Endothelial cell of umbilical vein (primary cell): ENCODE measurements around the gene SNX2. TPM values are rescaled to one million over a fixed set of nuclear protein-coding genes. Genes with fewer than 3 reads are reported as not detected.

ENCODE experiments used
- BruUV-seq: library from RNA; stranded (reverse); fragments of 400-500 nt; replicated peaks from 2 replicates; lab custom pipeline; 2021; lab: Mats Ljungman, UMichigan
- CTCF ChIA-PET: fragments of 300-600, 350-600 bp; sonication (Branson Sonifier 250); formaldehyde crosslinking; loops from one replicate; lab custom pipeline; 2021; ENCODE audit warnings: antibody characterized with exemption, inconsistent platforms; lab: Charles Lee
- POLR2A ChIA-PET: fragments of 300-600, 350-600 bp; sonication (Branson Sonifier 250); formaldehyde crosslinking; loops from one replicate; lab custom pipeline; 2021; ENCODE audit warnings: antibody characterized with exemption, inconsistent platforms; lab: Charles Lee
- DNase-seq: peaks from one replicate; pipeline ENCODE4 v3.0.0-alpha.2; 2011; ENCODE audit warnings: low read depth, low spot score
- FAIRE-seq: peaks from 2 replicates; lab custom pipeline; 2011; peaks lifted over from hg19 to GRCh38; lab: Jason Lieb, UNC
- H2AFZ ChIP-seq: 2 replicates; pipeline ENCODE4 v1.6.0; 2012; ENCODE audit warnings: low read depth, low read length, control low read depth, inconsistent platforms
- H3K27ac ChIP-seq: 2 replicates; pipeline ENCODE4 v1.5.1; 2011; ENCODE audit warnings: low read depth, mild to moderate bottlenecking, control low read depth, low read length, moderate library complexity; ENCODE audit not compliant: insufficient read depth
- H3K27me3 ChIP-seq, 2 experiments: 2 replicates each; pipeline versions ENCODE4 v1.6.0 to v1.6.1; 2011; ENCODE audit warnings: low read length in 2 of 2, mixed read lengths in 1 of 2; ENCODE audit not compliant: control insufficient read depth in 2 of 2, insufficient read depth in 2 of 2
- H3K36me3 ChIP-seq, 2 experiments: 2 replicates in 1 of 2; 3 replicates in 1 of 2; pipeline ENCODE4 v1.5.1; 2011; ENCODE audit warnings: low read length in 2 of 2, mild to moderate bottlenecking in 1 of 2, moderate library complexity in 1 of 2; ENCODE audit not compliant: control insufficient read depth in 2 of 2, insufficient read depth in 2 of 2; ENCODE audit errors: extremely low read depth in 1 of 2
- H3K4me1 ChIP-seq: 3 replicates; pipeline ENCODE4 v1.5.1; 2011; ENCODE audit warnings: mild to moderate bottlenecking, low read length; ENCODE audit not compliant: control insufficient read depth, insufficient read depth; ENCODE audit errors: extremely low read depth
- H3K4me2 ChIP-seq: 2 replicates; pipeline ENCODE4 v1.6.1; 2011; ENCODE audit warnings: low read length, control low read depth, mixed read lengths; ENCODE audit not compliant: insufficient read depth
- H3K4me3 ChIP-seq, 3 experiments: fragments of 200-600 bp in 1 of 3; sonication (generic), shearing (Covaris generic) in 1 of 3; replicated peaks in 1 of 3; 2 replicates each; pipeline ENCODE4 v1.5.1; 2011 to 2016; ENCODE audit warnings: control low read depth in 3 of 3, low read length in 3 of 3, mild to moderate bottlenecking in 2 of 3, inconsistent platforms in 1 of 3, low read depth in 1 of 3, moderate library complexity in 1 of 3; ENCODE audit not compliant: insufficient read depth in 1 of 3
- H3K79me2 ChIP-seq: 2 replicates; pipeline ENCODE4 v1.6.0; 2012; ENCODE audit warnings: low read length, inconsistent platforms; ENCODE audit not compliant: control insufficient read depth, insufficient read depth
- H3K9ac ChIP-seq: replicated peaks from 2 replicates; pipeline ENCODE3; 2011; ENCODE audit warnings: low read length, control low read depth; ENCODE audit not compliant: insufficient read depth; ENCODE audit errors: extremely low read depth
- H3K9me1 ChIP-seq: replicated peaks from 3 replicates; pipeline ENCODE4 v1.6.0; 2011; ENCODE audit warnings: mild to moderate bottlenecking, low read length; ENCODE audit not compliant: control insufficient read depth, insufficient read depth; ENCODE audit errors: extremely low read depth
- H3K9me3 ChIP-seq: replicated peaks from 2 replicates; pipeline ENCODE4 v1.5.1; 2012; ENCODE audit warnings: low read length, inconsistent platforms; ENCODE audit not compliant: control insufficient read depth, insufficient read depth
- H4K20me1 ChIP-seq: replicated peaks from 2 replicates; pipeline ENCODE3; 2011; ENCODE audit warnings: mild to moderate bottlenecking, low read length; ENCODE audit not compliant: control insufficient read depth, insufficient read depth; ENCODE audit errors: extremely low read depth
- EZH2 ChIP-seq: IDR thresholded peaks from 2 replicates; pipeline ENCODE4 v1.6.1; 2012; ENCODE audit warnings: borderline replicate concordance, low read depth, mild to moderate bottlenecking, moderate library complexity, low read length, inconsistent platforms; ENCODE audit not compliant: severe bottlenecking
- FOS ChIP-seq: IDR thresholded peaks from 2 replicates; pipeline ENCODE4 v1.6.1; 2011; ENCODE audit warnings: mild to moderate bottlenecking, low read length, moderate library complexity, borderline replicate concordance; ENCODE audit not compliant: insufficient read depth
- GATA2 ChIP-seq: IDR thresholded peaks from 2 replicates; pipeline ENCODE4 v1.7.0; 2011; ENCODE audit warnings: low read depth, mild to moderate bottlenecking, moderate library complexity, mixed read lengths, low read length; ENCODE audit not compliant: insufficient read length, insufficient read depth
- JUN ChIP-seq: IDR thresholded peaks from 2 replicates; pipeline ENCODE4 v1.6.1; 2011; ENCODE audit warnings: borderline replicate concordance, low read depth; ENCODE audit not compliant: insufficient read length, insufficient read depth
- MYC ChIP-seq: IDR thresholded peaks from one replicate; pipeline ENCODE4 v1.6.1; 2011; ENCODE audit warnings: mild to moderate bottlenecking, low read depth, low read length
- POLR2A ChIP-seq: IDR thresholded peaks from 2 replicates; pipeline ENCODE4 v1.6.1; 2012; ENCODE audit warnings: low read depth, mild to moderate bottlenecking, control low read depth, low read length
- POLR2AphosphoS5 ChIP-seq: IDR thresholded peaks from 2 replicates; pipeline ENCODE4 v1.6.1; 2012; ENCODE audit warnings: low read depth, mild to moderate bottlenecking, control low read depth, low read length, moderate library complexity; ENCODE audit not compliant: insufficient read depth
- dilution Hi-C: fragments of 300-500 bp; cut with MboI; formaldehyde crosslinking; loops from one replicate; pipeline ENCODE4 v1.15.0; 2019; ENCODE audit warnings: low sequenced_read_pairs; ENCODE audit not compliant: extremely low pct_ligation_motif_present
- intact Hi-C: fragments of 100-400 bp; cut with micrococcal nuclease; formaldehyde crosslinking; loops from one replicate; pipeline ENCODE4 v1.10.0; 2022
- polyA plus RNA-seq, 4 experiments: library from polyadenylated mRNA; depleted of rRNA in 3 of 4; stranded (reverse) in 3 of 4; unstranded in 1 of 4; fragments of >200 nt; gene quantifications; 2 replicates each; pipeline versions ENCODE4 v1.2.1 to v1.2.3, GENCODE V29; 2011 to 2012; ENCODE audit warnings: missing spikeins in 1 of 4
- total RNA-seq: library from RNA; stranded (reverse); gene quantifications from 2 replicates; pipeline ENCODE4 v1.2.3, GENCODE V29; 2021
- TF ChIP-seq, protein P1 (sequence below): IDR thresholded peaks from 2 replicates; pipeline ENCODE4 v1.6.1; 2011; ENCODE audit not compliant: insufficient read depth, insufficient read length
- TF ChIP-seq, protein P2 (sequence below), 2 donors: IDR thresholded peaks; 1 replicate in 1 of 2; 2 replicates in 1 of 2; pipeline ENCODE4 v1.5.1; 2011; ENCODE audit warnings: low read length in 2 of 2, mild to moderate bottlenecking in 2 of 2, moderate library complexity in 2 of 2, control low read depth in 1 of 2, inconsistent platforms in 1 of 2, low read depth in 1 of 2; ENCODE audit not compliant: insufficient read depth in 1 of 2; ENCODE audit errors: extremely low read depth in 1 of 2

Gene SNX2
- total and polyA plus RNA-seq, 2 donors (not counting 3 experiments of a cell fraction or from before 2014, with no cell fraction given): 14.4 to 51.2 TPM

DNA sequence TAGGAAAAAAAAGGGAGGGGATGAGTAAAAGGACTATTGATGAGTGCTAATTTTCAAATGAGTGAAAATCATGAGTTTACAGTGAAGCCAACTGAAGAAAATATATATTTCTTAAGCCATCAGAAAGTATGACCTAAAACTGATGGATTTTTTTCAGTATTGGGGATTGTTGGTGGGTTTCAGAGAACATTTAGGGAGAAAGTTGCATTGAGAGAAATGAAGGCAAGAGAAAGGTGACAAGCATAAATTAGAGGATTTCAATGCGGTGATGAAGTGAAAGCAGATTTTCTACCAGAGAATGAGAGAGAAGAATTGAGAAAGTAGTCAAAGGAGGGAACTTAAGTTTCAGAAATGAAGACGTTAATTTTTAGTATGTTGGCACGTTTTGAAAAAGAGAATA is 62.1 kb downstream of the SNX2 start:
- FAIRE-seq: no peak
- no peak overlapping the region for H3K4me3 ChIP-seq

More for the DNA sequence above, 62.1 kb downstream of the SNX2 start:
- TF ChIP-seq, protein P1, sequence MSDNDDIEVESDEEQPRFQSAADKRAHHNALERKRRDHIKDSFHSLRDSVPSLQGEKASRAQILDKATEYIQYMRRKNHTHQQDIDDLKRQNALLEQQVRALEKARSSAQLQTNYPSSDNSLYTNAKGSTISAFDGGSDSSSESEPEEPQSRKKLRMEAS: no peak
- TF ChIP-seq MYC (no peak), JUN (no peak), FOS (no peak), POLR2A (no peak), GATA2 (no peak), POLR2AphosphoS5 (no peak), EZH2 (no peak)
- TF ChIP-seq, protein P2, sequence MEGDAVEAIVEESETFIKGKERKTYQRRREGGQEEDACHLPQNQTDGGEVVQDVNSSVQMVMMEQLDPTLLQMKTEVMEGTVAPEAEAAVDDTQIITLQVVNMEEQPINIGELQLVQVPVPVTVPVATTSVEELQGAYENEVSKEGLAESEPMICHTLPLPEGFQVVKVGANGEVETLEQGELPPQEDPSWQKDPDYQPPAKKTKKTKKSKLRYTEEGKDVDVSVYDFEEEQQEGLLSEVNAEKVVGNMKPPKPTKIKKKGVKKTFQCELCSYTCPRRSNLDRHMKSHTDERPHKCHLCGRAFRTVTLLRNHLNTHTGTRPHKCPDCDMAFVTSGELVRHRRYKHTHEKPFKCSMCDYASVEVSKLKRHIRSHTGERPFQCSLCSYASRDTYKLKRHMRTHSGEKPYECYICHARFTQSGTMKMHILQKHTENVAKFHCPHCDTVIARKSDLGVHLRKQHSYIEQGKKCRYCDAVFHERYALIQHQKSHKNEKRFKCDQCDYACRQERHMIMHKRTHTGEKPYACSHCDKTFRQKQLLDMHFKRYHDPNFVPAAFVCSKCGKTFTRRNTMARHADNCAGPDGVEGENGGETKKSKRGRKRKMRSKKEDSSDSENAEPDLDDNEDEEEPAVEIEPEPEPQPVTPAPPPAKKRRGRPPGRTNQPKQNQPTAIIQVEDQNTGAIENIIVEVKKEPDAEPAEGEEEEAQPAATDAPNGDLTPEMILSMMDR (IDR thresholded peaks at IDR 0.05; ENCODE audit: extremely low read depth in 1 of 2, insufficient read depth in 1 of 2, low read depth in 1 of 2, low read length in 2 of 2): no peak
- Histone ChIP-seq H2AFZ (no peak overlapping the region), H3K9me1 (no peaks in the 10 kb centered on the region), H3K4me2 (no peak overlapping the region), H3K36me3 (no peaks in the 10 kb centered on the region), H3K9me3 (no peaks in the 10 kb centered on the region), H3K9ac (no peak overlapping the region), H3K27me3 (no peaks in the 10 kb centered on the region), H3K27ac (no peak overlapping the region), H4K20me1 (no peaks in the 10 kb centered on the region), H3K79me2 (no peaks in the 10 kb centered on the region), H3K4me1 (no peaks in the 10 kb centered on the region)
- no peak for DNase-seq
- dilution Hi-C loops: no loop called here
- intact Hi-C loops: no loop called here
- POLR2A ChIA-PET: no interaction called here
- CTCF ChIA-PET: no interaction called here
- no TSS peak for BruUV-seq
